WI38 (cell line): ENCODE data around the gene ASXL2.
"Not testable (repeated sequence)": the region's sequence is repeated elsewhere in the genome, so short reads cannot be mapped to it uniquely, and the experiment has no call there.

ENCODE experiments used
- H3K4me3 ChIP-seq: 2 replicates; pipeline ENCODE4 v1.5.1; 2011; ENCODE audit warnings: low read depth, mild to moderate bottlenecking, control low read depth, low read length
- TF ChIP-seq, protein P1 (sequence below): IDR thresholded peaks from 2 replicates; pipeline ENCODE4 v1.5.1; 2012; ENCODE audit warnings: low read depth, mild to moderate bottlenecking, control low read depth, low read length

The ASXL2 gene

DNA sequence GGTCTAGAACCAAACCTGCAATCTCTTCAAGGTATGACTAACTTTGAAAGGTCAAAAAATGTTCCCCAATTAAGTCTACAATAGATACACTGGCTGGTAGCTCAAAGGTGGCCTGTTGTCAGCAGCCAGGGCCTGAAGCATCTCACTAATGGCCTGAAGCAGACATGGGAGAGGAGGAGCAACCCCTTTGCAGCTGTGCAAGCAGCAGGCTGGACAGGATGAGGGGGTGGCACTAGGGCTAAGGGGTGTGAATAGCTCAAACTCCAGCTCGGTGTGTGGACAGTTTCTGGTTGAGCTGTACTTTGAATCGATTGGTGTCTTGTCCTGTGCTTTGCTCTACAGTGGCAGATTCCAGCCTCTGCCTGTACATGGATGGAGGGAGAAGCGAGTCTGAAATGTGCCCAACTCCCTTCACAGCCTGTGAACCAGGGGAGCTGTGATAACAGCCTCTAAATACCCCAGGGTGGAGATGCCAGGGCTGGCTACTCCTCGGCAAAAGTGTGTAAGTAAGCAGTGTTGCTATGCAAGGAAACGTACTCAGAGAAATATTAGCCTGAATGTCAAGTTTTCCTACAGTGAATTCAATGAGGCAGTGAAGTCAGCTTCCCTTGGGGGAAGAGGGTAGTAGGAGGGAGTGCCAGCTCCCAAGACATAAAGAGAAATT lies 170.2 kb downstream of the ASXL2 start:
- TF ChIP-seq, protein P1, sequence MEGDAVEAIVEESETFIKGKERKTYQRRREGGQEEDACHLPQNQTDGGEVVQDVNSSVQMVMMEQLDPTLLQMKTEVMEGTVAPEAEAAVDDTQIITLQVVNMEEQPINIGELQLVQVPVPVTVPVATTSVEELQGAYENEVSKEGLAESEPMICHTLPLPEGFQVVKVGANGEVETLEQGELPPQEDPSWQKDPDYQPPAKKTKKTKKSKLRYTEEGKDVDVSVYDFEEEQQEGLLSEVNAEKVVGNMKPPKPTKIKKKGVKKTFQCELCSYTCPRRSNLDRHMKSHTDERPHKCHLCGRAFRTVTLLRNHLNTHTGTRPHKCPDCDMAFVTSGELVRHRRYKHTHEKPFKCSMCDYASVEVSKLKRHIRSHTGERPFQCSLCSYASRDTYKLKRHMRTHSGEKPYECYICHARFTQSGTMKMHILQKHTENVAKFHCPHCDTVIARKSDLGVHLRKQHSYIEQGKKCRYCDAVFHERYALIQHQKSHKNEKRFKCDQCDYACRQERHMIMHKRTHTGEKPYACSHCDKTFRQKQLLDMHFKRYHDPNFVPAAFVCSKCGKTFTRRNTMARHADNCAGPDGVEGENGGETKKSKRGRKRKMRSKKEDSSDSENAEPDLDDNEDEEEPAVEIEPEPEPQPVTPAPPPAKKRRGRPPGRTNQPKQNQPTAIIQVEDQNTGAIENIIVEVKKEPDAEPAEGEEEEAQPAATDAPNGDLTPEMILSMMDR, result no peak
- no peak overlapping the region for H3K4me3 ChIP-seq

DNA sequence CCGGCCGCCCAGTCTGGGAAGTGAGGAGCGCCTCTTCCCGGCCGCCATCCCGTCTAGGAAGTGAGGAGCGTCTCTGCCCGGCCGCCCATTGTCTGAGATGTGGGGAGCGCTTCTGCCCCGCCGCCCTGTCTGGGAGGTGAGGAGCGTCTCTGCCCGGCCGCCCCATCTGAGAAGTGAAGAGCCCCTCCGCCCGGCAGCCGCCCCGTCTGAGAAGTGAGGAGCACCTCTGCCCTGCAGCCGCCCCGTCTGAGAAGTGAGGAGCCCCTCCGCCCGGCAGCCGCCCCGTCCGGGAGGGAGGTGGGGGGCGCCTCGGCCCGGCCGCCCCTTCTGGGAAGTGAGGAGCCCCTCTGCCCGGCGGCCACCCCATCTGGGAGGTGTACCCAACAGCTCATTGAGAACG lies 172.7 kb downstream of the ASXL2 start:
- not testable (repeated sequence) for H3K4me3 ChIP-seq

DNA sequence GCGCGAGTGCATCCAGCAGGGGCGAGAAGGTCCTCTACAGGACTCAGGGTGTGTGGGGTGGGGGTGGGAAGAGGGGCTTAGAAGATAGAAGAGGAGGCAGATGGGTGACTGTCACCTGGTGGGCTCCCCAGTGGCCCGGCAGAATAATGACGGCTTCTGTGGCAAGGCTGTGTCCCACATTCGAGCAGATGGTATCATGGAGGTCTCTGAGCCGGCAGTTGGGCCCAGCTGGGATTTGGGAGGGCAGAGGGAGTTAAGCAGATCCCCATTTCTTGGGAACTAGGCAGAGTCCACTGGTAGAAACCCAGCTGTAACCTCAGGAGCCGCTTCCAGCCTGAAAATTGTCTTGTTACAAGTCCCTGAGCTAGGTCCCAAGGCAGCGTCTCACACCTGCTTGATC lies 176.5 kb downstream of the ASXL2 start:
- no peak overlapping the region for H3K4me3 ChIP-seq
- TF ChIP-seq, protein P1, result no peak

DNA sequence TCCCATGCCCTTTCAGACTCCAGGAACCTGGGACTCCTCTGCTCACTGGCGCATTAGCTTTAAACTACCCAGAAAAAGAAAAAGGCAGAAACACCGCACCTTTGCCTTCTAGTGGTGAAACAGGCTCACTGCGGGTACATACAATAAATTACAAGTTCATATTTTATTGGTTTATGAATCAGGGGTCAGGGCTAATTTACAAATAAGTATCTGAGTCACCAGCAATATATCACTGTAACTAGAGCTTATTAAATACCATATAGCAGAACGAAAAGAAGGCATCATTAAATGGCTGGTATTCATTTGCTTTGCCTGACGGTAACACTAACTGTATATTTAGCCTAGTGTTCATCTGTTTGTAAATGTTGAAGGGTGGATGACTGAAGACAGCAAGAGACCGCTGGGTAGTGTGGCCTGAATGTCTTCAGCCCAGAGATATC lies 178.0 kb downstream of the ASXL2 start:
- TF ChIP-seq, protein P1, result peak; percentile 65

DNA sequence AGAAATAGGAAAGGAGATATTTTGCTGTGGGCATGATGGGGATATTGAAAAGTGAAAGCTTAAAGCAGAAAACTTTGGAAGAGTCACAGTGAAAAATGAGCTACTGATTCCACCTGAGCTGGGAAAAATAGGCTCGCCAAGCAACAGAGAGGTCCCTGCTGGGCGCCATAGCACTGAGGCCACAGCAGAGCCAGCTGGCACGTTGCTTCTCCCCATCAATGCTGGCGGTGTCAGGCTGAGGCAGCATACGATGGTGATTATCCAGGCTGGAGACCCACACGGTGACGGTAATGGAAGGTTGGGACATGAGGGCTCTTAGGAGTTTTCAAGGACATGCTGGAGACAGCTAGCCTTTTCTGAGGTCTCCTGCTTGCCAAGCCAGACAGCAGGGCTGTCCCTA lies 179.1 kb downstream of the ASXL2 start:
- H3K4me3 ChIP-seq, result no peak overlapping the region
- TF ChIP-seq, protein P1, result no peak

More for the DNA sequence above, 178.0 kb downstream of the ASXL2 start:
- no peak overlapping the region for H3K4me3 ChIP-seq

DNA sequence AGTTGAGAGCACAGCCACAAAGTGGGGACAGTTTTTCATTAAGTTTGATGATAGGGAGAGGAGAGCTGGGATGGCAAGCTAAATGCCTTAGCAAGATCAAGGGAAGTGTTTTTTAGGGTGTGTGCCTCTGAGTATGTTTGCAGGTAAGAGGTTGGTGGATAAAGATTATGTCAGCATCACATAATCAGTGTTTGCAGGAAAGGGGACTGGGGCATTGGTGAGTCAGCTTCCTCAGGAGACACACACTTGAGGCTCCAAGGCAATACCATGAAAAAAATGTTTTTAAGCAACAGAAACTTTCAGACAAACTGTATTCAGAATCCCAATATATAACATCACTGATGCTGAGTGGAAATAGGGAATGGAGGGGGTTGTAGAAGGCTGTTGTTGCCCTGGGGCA lies 179.5 kb downstream of the ASXL2 start:
- no peak overlapping the region for H3K4me3 ChIP-seq
- TF ChIP-seq, protein P1, result no peak

DNA sequence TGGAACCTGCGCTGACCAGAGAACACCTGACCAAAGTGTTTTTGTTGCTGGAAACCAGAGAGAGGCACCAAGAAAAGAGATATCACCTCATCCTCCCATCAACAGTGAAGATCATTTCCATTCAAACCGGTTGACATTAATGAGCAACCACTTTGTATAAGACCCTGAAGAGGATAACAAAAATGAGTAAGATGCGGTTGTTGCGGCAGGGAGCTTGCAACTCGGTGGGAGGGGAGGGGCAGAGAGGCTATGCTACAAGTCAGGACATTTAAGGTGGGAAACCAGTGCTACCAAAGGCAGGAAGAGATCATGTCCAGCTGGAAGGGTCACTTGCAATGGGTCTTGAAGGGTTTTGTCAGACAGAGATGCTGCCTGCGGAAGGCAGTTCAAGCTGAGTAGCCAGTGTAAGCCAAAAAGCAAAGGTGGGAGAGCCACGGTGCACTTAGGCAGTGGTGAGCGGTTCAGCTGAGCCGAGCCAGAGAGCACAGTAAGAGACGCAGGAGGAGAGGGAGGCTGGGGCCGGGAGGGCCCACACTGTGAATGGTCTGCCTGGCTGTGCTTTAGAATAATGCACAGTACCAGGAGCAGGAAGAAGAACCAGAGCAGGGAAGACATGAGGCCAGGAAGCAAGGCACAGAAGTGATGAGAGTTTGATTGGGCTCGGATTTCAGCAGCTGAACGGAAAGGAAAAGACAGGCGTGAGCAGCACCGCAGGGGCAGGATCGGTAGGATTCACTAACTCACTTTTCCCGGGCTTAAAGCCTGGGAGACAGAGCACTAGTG lies 180.5 kb downstream of the ASXL2 start:
- TF ChIP-seq, protein P1, result no peak
- H3K4me3 ChIP-seq, result no peak overlapping the region
